HG03575 (cell line): ENCODE measurements around the gene DPH7.

Experiments
- ATAC-seq: cut with Tn5 transposase; IDR thresholded peaks from one replicate; pipeline ENCODE4 v1.9.1; 2021; ENCODE audit not compliant: unreplicated experiment, insufficient number of reproducible peaks, low FRiP score; ENCODE audit errors: extremely low read depth

The DPH7 gene

GRCh38 chr9:137506702-137507171, 72.0 kb downstream of the DPH7 start:
- no peak for ATAC-seq

DNA sequence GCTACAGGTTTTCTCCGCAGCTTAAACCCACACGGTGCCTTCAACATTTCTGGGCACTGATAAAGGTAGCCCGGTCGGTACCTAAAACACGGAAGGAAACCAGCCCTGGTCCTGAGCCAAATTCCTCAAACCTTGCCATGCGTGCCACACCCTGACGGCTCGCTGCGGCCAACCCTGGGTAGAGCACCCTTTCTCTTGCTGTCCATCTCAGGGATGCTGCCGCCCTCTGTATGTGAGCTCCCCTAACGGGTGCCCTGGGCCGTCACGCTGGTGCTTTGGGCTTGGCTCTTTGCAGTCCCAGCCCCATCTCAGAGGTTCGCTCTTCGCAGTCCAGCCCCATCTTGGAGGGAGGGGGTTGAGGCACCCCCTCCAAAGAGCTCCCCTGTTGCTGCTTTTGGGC, 72.5 kb downstream of the DPH7 start:
- no peak for ATAC-seq

- no peak for ATAC-seq
These were observed 73.1 kb downstream of the DPH7 start for GRCh38 chr9:137505421-137506140.
